Measurements from ENCODE around the gene ADAMTS3.

- TF ChIP-seq CTCF (conservative IDR thresholded peaks at IDR 0.05; ENCODE audit: low read length), result no peak
- no peak for TF ChIP-seq EZH2phosphoT487 (IDR thresholded peaks at IDR 0.05; ENCODE audit: borderline replicate concordance)
Measured at GRCh38 chr4:72525938-72526337, 43.1 kb downstream of the ADAMTS3 start.
